ENCODE data around the gene SGMS1. TPM values are rescaled to one million over a fixed set of nuclear protein-coding genes. Genes with fewer than 3 reads are reported as not detected.
"Not testable (repeated sequence)": the region's sequence is repeated elsewhere in the genome, so short reads cannot be mapped to it uniquely, and the experiment has no call there.

SGMS1 gene
- total RNA-seq, 1 donor from 2014 or later = 24.1 TPM

- no peak overlapping the region for H3K27ac Mint-ChIP-seq (ENCODE audit: unreplicated experiment)
- H3K27me3 Mint-ChIP-seq (ENCODE audit: unreplicated experiment) = peaks cover 2% of the 10 kb centered on the region
- no peak for TF ChIP-seq CTCF (IDR thresholded peaks at IDR 0.05; ENCODE audit: partially characterized antibody, unreplicated experiment)
Observed at GRCh38 chr10:50540069-50540825, 83.5 kb downstream of the SGMS1 start.

DNA sequence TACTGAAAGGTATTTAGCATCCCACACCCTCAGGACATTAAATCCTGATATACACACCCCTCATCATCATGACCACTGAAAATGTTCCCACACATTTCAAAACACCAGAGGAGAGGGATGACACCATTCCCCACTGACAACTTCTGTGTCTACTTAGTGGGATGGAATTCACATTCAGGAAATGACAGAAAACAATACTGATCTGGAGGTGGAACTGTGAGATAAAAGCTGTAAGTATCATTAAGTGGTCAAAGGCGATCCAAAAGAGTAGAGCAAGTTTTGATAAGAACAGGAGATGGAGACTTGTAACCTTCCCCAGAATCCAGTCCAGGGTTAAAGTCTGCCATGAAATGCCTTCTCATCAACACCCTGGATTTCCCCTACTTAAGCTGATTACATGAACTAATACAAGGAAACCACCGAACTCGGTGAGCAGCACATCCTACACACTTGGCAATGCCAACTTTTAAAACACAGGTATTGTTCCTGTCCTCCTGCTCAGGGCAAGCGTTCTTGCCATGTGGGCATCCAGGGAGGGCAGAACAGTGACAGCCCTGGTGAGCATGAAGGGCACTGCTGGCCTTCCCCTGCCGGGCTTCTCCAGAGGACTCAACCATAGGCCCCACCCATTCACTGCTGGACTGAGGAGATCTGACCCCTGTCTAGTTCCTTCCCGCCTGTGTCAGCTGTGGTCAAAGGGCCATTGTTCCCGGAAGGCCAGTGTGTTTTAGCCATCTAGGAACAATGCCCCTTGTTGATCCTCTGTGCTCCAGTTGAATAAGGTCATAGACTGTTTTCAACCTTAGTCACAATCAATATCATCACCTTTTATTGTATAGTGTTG lies 85.0 kb downstream of the SGMS1 start:
- H3K27me3 Mint-ChIP-seq (ENCODE audit: unreplicated experiment) = no peaks in the 10 kb centered on the region
- no peak for TF ChIP-seq CTCF (IDR thresholded peaks at IDR 0.05; ENCODE audit: partially characterized antibody, unreplicated experiment)
- H3K36me3 Mint-ChIP-seq (ENCODE audit: unreplicated experiment) = no peaks in the 10 kb centered on the region
- H3K9me3 Mint-ChIP-seq (ENCODE audit: unreplicated experiment) = no peaks in the 10 kb centered on the region
- DNase-seq = no peak
- no peak overlapping the region for H3K4me3 Mint-ChIP-seq (ENCODE audit: unreplicated experiment)
- no peak overlapping the region for H3K27ac Mint-ChIP-seq (ENCODE audit: unreplicated experiment)
- no peaks in the 10 kb centered on the region for H3K4me1 Mint-ChIP-seq (ENCODE audit: low read depth, unreplicated experiment)

More at GRCh38 chr10:50540069-50540825, 83.5 kb downstream of the SGMS1 start:
- Mint-ChIP-seq H3K9me3 (ENCODE audit: unreplicated experiment) (no peaks in the 10 kb centered on the region), H3K4me1 (ENCODE audit: low read depth, unreplicated experiment) (no peaks in the 10 kb centered on the region), H3K4me3 (ENCODE audit: unreplicated experiment) (no peak overlapping the region), H3K36me3 (ENCODE audit: unreplicated experiment) (no peaks in the 10 kb centered on the region)
- no peak for DNase-seq

- H3K27me3 Mint-ChIP-seq (ENCODE audit: unreplicated experiment) = no peaks in the 10 kb centered on the region
- H3K9me3 Mint-ChIP-seq (ENCODE audit: unreplicated experiment) = no peaks in the 10 kb centered on the region
- H3K4me1 Mint-ChIP-seq (ENCODE audit: low read depth, unreplicated experiment) = no peaks in the 10 kb centered on the region
- DNase-seq = no peak
- no peak overlapping the region for H3K27ac Mint-ChIP-seq (ENCODE audit: unreplicated experiment)
- no peaks in the 10 kb centered on the region for H3K36me3 Mint-ChIP-seq (ENCODE audit: unreplicated experiment)
- H3K4me3 Mint-ChIP-seq (ENCODE audit: unreplicated experiment) = no peak overlapping the region
- TF ChIP-seq CTCF (IDR thresholded peaks at IDR 0.05; ENCODE audit: partially characterized antibody, unreplicated experiment) = no peak
Observed at GRCh38 chr10:50536617-50537240, 87.0 kb downstream of the SGMS1 start.

- not testable (repeated sequence) for H3K9me3 Mint-ChIP-seq (ENCODE audit: unreplicated experiment); H3K4me1 Mint-ChIP-seq (ENCODE audit: low read depth, unreplicated experiment); H3K27ac Mint-ChIP-seq (ENCODE audit: unreplicated experiment); H3K4me3 Mint-ChIP-seq (ENCODE audit: unreplicated experiment); H3K36me3 Mint-ChIP-seq (ENCODE audit: unreplicated experiment); H3K27me3 Mint-ChIP-seq (ENCODE audit: unreplicated experiment); DNase-seq
Observed at GRCh38 chr10:50534748-50535376, 88.9 kb downstream of the SGMS1 start.

DNA sequence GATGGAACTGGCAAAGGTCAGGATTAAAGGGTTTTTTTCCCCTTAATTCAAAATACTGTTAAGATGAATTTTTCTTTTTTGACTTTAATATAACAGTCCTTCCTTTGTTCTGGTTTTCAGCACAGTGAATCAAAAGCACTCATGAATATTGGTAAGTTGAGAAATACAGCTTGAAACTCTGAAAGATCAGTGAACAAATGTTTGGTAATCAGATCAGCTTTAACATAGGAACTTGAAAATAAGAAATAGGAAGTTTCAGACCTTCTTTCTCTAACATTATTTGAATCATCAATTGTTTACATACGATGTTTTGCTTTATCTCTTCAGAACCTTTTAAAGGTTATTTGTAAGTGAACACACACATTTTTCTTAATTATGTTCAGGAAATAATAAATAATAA lies 90.5 kb downstream of the SGMS1 start:
- no peak for DNase-seq
- H3K4me1 Mint-ChIP-seq (ENCODE audit: low read depth, unreplicated experiment) = no peaks in the 10 kb centered on the region
- H3K4me3 Mint-ChIP-seq (ENCODE audit: unreplicated experiment) = no peak overlapping the region
- H3K36me3 Mint-ChIP-seq (ENCODE audit: unreplicated experiment) = no peaks in the 10 kb centered on the region
- TF ChIP-seq CTCF (IDR thresholded peaks at IDR 0.05; ENCODE audit: partially characterized antibody, unreplicated experiment) = no peak
- H3K9me3 Mint-ChIP-seq (ENCODE audit: unreplicated experiment) = no peaks in the 10 kb centered on the region
- H3K27ac Mint-ChIP-seq (ENCODE audit: unreplicated experiment) = no peak overlapping the region
- H3K27me3 Mint-ChIP-seq (ENCODE audit: unreplicated experiment) = no peaks in the 10 kb centered on the region

All from glutamatergic neuron (in vitro differentiated cells).